ENCODE data around the gene RSPO4.
"Not testable (repeated sequence)": the region's sequence is repeated elsewhere in the genome, so short reads cannot be mapped to it uniquely, and the experiment has no call there.

The RSPO4 gene

DNA sequence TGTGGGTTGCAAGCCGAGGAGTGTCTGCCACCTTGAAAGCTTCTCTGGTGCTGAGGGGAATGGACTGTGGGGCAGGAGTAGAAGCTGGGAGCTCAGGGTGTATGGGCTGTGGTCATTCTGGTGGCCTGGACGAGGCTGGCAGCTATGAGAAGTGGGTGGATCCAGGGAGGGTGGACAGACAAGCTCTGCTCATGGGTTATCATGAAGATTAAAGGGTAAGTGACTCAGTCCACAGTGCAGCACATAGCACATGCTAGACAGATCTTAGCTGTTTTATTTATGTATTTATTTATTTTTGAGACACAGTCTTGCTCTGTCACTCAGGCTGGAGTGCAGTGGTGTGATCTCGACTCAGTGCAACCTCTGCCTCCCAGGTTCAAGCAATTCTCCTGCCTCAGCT, 13.8 kb downstream of the RSPO4 start:
- TF ChIP-seq, protein P1, sequence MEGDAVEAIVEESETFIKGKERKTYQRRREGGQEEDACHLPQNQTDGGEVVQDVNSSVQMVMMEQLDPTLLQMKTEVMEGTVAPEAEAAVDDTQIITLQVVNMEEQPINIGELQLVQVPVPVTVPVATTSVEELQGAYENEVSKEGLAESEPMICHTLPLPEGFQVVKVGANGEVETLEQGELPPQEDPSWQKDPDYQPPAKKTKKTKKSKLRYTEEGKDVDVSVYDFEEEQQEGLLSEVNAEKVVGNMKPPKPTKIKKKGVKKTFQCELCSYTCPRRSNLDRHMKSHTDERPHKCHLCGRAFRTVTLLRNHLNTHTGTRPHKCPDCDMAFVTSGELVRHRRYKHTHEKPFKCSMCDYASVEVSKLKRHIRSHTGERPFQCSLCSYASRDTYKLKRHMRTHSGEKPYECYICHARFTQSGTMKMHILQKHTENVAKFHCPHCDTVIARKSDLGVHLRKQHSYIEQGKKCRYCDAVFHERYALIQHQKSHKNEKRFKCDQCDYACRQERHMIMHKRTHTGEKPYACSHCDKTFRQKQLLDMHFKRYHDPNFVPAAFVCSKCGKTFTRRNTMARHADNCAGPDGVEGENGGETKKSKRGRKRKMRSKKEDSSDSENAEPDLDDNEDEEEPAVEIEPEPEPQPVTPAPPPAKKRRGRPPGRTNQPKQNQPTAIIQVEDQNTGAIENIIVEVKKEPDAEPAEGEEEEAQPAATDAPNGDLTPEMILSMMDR (IDR thresholded peaks at IDR 0.05; ENCODE audit: extremely low read depth, insufficient read depth, missing control alignments): no peak
- in situ Hi-C loops (cut with MboI; ENCODE audit: low pct_unique_long_range_greater_than_20kb, low sequenced_read_pairs, unreplicated experiment): no loop called here
- DNase-seq (ENCODE audit: low spot score): no peak

DNA sequence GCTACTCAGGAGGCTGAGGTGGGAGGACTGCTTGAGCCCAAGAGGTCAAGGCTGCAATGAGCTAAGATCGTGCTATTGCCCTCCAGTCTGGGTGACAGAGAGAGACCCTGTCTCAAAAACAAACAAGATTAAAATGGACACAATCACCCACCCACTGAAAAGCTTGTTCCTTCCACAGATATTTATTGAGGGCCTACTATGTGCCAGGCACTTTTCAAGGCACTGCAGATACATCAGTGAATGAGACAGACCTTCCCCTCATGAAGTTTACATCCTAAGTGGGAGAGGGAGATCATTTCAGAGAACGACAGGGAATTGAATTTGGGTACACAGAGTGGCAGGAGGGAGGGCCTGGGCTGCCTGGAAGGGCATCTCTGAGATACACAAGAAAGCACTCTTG, 14.4 kb downstream of the RSPO4 start:
- in situ Hi-C loops (cut with MboI; ENCODE audit: low pct_unique_long_range_greater_than_20kb, low sequenced_read_pairs, unreplicated experiment): no loop called here
- no peak for DNase-seq (ENCODE audit: low spot score)
- TF ChIP-seq, protein P1 (IDR thresholded peaks at IDR 0.05; ENCODE audit: extremely low read depth, insufficient read depth, missing control alignments): no peak

DNA sequence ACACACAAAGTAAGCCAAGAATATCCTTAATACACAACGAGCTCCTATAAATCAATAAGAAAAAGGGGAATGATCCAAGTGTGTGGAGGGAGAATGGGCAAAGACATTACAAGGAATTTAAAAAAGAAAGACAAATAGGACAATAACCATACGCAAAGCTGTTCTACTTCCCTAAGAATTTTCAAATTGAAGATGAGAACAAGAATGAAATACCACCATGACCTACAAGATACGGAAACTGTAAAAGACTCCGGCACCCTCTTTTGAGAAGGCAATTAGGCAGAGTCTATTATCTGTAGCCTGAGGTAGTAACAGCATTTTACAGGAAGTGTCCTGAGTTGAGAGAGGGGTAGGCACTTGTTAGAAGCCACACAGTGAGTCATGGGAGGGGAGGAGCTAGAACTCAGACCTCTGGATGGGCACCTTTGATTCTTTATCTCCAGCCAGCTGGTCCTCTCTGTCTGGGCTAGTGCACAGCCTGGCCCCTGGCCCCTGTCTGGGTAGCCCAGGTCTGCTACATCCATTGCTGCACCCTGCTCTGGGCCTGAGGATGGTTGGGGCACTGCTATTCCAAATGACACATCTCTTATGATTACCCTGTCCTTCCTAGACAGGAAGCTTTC, 15.3 kb downstream of the RSPO4 start:
- TF ChIP-seq, protein P1 (IDR thresholded peaks at IDR 0.05; ENCODE audit: extremely low read depth, insufficient read depth, missing control alignments): no peak
- no peak for DNase-seq (ENCODE audit: low spot score)
- in situ Hi-C loops (cut with MboI; ENCODE audit: low pct_unique_long_range_greater_than_20kb, low sequenced_read_pairs, unreplicated experiment): no loop called here

DNA sequence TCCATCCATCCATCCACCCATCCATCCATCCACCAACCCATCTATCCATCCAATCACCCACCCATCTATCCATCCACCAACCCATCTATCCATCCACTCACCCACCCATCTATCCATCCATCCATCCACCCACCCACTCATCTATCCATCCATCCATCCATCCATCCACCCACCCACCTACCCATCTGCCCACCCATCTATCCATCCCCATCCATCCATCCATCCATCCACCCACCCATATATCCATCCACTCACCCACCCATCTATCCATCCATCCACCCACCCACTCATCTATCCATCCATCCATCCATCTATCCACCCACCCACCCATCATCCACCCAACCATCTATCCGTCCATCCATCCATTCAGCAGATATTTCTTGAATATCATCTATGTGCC, 17.1 kb downstream of the RSPO4 start:
- in situ Hi-C loops (cut with MboI; ENCODE audit: low pct_unique_long_range_greater_than_20kb, low sequenced_read_pairs, unreplicated experiment); DNase-seq (ENCODE audit: low spot score): not testable (repeated sequence)

DNA sequence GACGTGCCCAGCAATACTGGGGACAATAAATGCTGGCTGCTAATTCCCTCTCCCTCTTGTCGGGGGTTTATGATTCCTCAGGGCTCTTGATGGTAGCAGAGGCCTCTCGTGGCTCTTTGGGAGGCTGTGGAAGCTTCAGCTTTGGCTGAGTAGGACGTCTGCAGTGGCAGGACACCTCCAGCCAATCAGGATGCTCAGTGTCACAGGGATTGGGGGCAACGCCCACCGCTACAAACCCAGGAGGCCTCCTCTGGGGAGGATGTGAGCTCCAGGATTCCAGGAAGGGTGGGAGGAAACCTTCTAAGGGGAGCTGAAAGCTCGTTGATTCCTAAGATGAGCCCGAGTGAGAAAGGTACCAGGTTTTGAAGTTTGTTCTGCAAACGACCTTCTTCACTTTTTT, 19.4 kb downstream of the RSPO4 start:
- TF ChIP-seq, protein P1 (IDR thresholded peaks at IDR 0.05; ENCODE audit: extremely low read depth, insufficient read depth, missing control alignments): no peak
- no peak for DNase-seq (ENCODE audit: low spot score)
- in situ Hi-C loops (cut with MboI; ENCODE audit: low pct_unique_long_range_greater_than_20kb, low sequenced_read_pairs, unreplicated experiment): no loop called here

DNA sequence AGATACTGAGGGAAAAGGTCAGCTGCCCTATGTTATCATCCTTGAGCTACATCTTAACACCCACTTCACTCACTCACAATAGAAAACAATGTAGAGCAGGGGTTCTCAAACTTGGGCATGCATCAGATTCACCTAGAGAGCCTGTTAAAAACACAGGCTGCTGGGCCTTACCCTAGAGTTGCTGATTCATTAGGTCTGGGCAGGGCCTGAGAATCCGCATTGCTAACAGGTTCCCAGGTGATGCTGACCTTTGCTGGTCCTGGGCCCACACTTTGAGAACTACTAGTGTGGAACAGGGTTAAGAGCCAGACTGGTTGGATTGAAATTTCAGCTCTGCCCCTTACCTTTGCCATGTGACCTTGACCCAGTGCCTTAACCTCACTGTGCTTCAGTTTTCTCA, 25.1 kb downstream of the RSPO4 start:
- DNase-seq (ENCODE audit: low spot score): no peak
- TF ChIP-seq, protein P1 (IDR thresholded peaks at IDR 0.05; ENCODE audit: extremely low read depth, insufficient read depth, missing control alignments): no peak
- in situ Hi-C loops (cut with MboI; ENCODE audit: low pct_unique_long_range_greater_than_20kb, low sequenced_read_pairs, unreplicated experiment): no loop called here

DNA sequence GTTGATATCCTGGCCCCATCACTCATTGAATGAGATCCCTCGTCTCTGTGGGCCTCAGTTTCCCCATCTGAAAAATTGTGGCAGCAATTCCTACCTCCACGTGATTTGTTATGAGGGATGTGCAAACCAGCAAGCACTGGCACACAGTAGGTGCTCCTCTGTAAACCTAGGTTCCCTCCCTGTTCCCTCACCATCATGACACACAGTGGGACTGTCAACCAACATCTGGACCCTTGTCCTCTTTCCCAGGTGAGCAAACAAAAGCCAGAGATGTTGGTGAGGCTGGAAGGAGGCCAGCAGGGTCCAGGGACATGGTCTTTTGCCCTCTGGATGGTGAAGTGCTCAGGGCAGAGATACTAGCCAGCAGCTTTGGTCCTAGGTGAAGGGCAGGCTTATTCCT, 26.1 kb downstream of the RSPO4 start:
- in situ Hi-C loops (cut with MboI; ENCODE audit: low pct_unique_long_range_greater_than_20kb, low sequenced_read_pairs, unreplicated experiment): no loop called here
- TF ChIP-seq, protein P1 (IDR thresholded peaks at IDR 0.05; ENCODE audit: extremely low read depth, insufficient read depth, missing control alignments): no peak
- no peak for DNase-seq (ENCODE audit: low spot score)
